Left cardiac atrium (tissue), 4 donors: ENCODE results near the gene TP53TG3D. TPM values are rescaled to one million over a fixed set of nuclear protein-coding genes. Genes with fewer than 3 reads are reported as not detected.
A peak's percentile ranks its signal among the peaks of the same experiment; 100 is the strongest.
"Not testable (repeated sequence)": the region's sequence is repeated elsewhere in the genome, so short reads cannot be mapped to it uniquely, and the experiment has no call there.

Source experiments
- ATAC-seq, 2 donors: fragments of 200-7000 bp; cut with Tn5 transposase; one replicate each; pipeline ENCODE4 v1.9.1; 2020; ENCODE audit warnings: mild to moderate bottlenecking in 2 of 2, moderate library complexity in 2 of 2
- DNase-seq: peaks from one replicate; pipeline ENCODE4 v3.0.0-alpha.2; 2020
- intact Hi-C, 2 donors: fragments of 100-400 bp; cut with DNase I; formaldehyde crosslinking; loops; one replicate each; pipeline versions ENCODE4 v1.14.1 to v1.15.1; 2022 to 2023
- long read RNA-seq: library from polyadenylated mRNA; unstranded; transcript quantifications from one replicate; pipeline ENCODE4 v2.0.0, GENCODE V29; 2021
- total RNA-seq, 2 donors: library from RNA; stranded (reverse); fragmentation: NEBNext Ultra II Directional; extraction: Animal tissue kit (Norgen Biotek cat#: 25700); gene quantifications; one replicate each; pipeline ENCODE4 v1.2.1, GENCODE V29; 2021
- donor health status: DM: no; HTN: yes; CAD: no.
- donor health status: DM: no; HTN: yes; CAD: no; lungs with severe emphysema.
- donor health status: DM: yes; HTN: yes; CAD: no.
- donor health status: Dilated cardiomyopathy.

TP53TG3D gene, protein sequence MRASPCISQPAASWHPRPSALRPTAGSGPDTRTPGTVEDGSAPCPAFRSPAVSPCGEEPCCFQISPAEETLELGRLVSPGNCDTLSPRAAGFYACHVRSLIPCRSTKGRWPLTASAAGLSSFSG
- total RNA-seq, result under 1 TPM in 1 of 2 donors, not detected in 1; 0.59 TPM
- long read RNA-seq, result 0 reads

GRCh38 chr16:32252986-32253385 lies at the start of gene TP53TG3D:
Gene TP53TG3D (plus strand): TSS chr16:32253286. CDS start chr16:32253354, 68 bp downstream.
- intact Hi-C loops, DNase-seq, ATAC-seq: not testable (repeated sequence)

DNA sequence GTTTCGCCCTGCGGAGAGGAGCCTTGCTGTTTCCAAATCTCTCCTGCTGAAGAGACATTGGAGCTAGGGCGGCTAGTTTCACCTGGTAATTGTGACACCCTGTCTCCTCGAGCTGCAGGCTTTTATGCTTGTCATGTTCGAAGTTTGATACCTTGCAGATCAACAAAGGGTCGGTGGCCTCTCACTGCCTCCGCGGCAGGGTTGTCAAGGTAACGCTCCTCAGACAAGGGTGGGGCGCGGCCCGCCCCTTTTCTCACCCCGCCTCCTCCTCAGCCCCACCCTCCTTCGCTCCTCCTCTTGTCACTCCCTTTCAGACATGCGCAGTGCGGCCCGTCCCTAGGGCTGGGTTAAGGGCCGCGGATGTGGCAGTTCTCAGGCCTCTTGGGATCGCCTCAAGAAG lies 421 bp downstream of the TP53TG3D start:
- ATAC-seq, DNase-seq, intact Hi-C loops: not testable (repeated sequence)

GRCh38 chr16:32261526-32261925 lies 8.4 kb downstream of the TP53TG3D start:
- intact Hi-C loops, DNase-seq, ATAC-seq: not testable (repeated sequence)

DNA sequence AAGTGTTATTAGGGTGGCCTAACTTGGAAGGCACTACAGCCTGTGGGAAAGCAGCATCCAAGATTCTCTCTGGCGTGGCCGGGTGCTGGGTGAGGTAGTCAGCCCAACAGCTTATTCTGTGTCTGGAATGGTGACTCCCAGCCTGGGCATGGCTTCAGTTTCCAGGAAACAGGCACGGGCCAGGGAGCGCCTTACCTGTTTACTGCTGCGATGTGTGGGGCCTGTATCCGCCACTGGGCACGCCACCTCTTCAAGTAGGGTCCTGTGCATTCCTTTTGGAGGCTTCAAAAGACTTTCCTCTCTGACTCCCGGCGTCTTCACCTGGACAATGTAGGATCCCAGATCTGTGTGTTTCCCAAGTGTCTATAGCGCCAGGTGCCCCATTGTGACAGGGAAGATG lies 10.5 kb downstream of the TP53TG3D start:
- ATAC-seq, intact Hi-C loops, DNase-seq: not testable (repeated sequence)

DNA sequence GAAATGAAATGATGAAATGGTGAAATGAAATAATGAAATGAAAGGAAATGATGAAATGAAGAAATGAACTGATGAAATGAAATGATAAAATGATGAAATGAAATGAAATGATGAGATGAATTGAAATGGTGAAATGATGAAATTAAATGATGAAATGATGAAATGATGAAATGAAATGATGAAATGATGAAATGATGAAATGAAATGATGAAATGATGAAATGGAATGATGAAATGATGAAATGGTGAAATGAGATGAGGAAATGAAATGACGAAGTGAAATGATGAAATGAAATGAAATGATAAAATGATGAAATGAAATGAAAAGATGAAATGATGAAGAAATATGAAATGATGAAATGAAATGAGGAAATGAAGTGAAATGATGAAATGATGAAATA lies 28.8 kb downstream of the TP53TG3D start:
- intact Hi-C loops, ATAC-seq, DNase-seq: not testable (repeated sequence)

- intact Hi-C loops, DNase-seq, ATAC-seq: not testable (repeated sequence)
Observed at GRCh38 chr16:32283024-32283423, 29.9 kb downstream of the TP53TG3D start.

- intact Hi-C loops, ATAC-seq, DNase-seq: not testable (repeated sequence)
Observed at GRCh38 chr16:32283917-32284495, 30.9 kb downstream of the TP53TG3D start.

DNA sequence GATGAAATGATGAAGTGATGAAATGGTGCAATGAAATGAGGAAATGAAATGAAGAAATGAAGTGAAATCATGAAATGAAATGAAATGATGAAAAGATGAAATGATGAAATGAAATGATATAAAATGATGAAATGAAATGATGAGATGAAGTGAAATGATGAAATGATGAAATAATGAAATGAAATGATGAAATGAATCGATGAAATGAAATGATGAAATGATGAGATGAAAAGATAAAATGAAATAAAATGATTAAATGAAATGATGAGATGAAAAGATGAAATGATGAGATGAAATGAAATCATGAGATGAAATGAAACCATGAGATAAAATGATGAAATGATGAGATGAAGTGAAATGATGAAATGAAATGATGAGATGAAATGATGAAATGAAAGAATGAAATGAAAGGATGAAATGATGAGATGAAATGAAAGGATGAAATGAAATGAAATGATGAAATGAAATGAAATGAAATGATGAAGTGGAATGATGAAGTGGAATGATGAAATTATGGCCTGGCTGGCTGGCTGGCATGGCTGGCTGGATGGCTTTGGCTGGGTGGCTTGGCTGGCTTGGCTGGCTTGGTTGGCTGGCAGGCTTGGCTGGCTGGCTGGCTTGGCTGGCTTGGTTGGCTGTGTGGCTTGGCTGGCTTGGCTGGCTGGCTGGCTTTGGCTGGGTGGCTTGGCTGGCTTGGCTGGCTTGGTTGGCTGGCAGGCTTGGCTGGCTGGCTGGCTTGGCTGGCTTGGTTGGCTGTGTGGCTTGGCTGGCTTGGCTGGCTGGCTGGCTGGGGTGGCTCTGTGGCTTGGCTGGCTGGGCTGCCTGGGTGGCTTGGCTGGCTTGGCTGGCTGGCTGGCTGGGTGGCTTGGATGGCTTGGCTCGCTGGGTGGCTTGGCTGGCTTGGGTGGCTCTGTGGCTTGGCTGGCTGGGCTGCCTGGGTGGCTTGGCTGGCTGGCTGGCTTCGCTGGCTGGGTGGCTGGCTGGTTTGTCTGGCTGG lies 32.0 kb downstream of the TP53TG3D start:
- intact Hi-C loops, ATAC-seq: not testable (repeated sequence)
- DNase-seq, result peak; percentile 22

- intact Hi-C loops, DNase-seq, ATAC-seq: not testable (repeated sequence)
Observed at GRCh38 chr16:32286193-32286592, 33.1 kb downstream of the TP53TG3D start.

DNA sequence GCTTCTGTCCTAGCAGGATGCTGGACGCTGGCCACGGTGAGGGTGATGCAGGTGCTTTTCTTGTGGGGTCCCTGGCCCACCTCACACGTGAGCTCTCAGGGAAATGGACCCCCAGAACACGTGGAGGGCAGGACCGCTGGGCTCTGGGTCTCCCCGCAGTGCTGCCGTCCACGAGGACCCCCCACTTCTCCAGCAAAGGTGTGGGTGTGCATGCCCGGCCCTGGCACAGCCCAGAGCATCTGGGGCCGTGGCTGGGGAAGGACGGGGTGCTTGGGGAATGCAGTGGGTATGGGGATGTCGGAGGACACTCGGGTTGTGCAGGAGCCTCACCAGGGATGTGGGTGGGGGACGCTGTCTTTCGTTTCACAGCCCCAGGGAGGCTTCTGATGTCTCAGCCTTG lies 34.7 kb downstream of the TP53TG3D start:
- ATAC-seq, intact Hi-C loops, DNase-seq: not testable (repeated sequence)

DNA sequence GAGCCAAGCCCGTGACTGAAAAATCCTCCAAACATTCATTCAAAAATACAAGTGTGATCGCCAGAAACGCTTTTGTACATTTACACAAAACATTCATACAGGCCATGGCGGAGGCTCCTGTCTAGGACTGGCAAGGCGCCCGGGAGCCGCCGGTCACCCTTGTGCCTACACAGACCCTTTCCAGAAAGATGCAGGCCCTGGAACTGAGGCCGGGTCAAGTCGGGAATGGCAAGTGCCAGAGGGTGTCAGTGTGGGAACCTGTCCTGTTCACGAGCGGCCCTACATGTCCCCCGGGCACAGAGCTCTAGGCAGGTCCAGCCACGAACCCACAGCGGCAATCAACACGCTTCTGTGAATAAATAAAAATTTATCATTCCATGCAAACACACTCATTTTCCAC lies 36.1 kb downstream of the TP53TG3D start:
- DNase-seq, ATAC-seq, intact Hi-C loops: not testable (repeated sequence)

DNA sequence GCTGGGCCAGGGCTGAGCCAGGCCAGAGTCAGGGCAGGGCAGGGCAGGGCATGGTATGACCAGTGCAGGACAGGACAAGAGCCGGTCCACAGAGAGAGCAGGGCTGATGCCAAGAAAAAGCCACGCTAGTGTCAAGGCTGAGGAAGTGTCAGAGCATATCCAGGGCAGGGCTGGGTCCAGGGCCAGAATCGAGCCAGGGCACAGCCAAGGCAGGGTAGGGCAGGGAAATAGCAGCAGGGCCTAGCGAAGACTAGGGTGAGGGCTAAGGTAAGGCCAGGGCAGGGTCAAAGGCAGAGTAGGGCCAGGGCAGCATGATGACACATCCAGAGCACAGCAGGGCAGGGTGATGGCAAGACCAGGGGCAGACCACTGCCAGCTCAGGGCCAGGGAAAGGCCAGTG lies 49.7 kb downstream of the TP53TG3D start:
- intact Hi-C loops, DNase-seq, ATAC-seq: not testable (repeated sequence)
